Measurements from ENCODE around the gene SLC35F1. TPM values are rescaled to one million over a fixed set of nuclear protein-coding genes. Genes with fewer than 3 reads are reported as not detected.

The SLC35F1 gene
- total RNA-seq, 1 donor from 2014 or later, result not detected

GRCh38 chr6:118309337-118310093 lies 402.5 kb downstream of the SLC35F1 start:
- DNase-seq (ENCODE audit: low read depth in 2 of 2), result no peak

- DNase-seq (ENCODE audit: low read depth in 2 of 2), result no peak
Observed at GRCh38 chr6:118313208-118313607, 406.1 kb downstream of the SLC35F1 start.

- DNase-seq (ENCODE audit: low read depth in 2 of 2), result no peak
Observed at GRCh38 chr6:118313762-118314161, 406.7 kb downstream of the SLC35F1 start.

GRCh38 chr6:118316796-118317384 lies 409.8 kb downstream of the SLC35F1 start:
- DNase-seq (ENCODE audit: low read depth in 2 of 2), result no peak

- DNase-seq (ENCODE audit: low read depth in 2 of 2), result no peak
Observed at GRCh38 chr6:118317581-118318563, 410.8 kb downstream of the SLC35F1 start.

GRCh38 chr6:118318648-118319047 lies 411.6 kb downstream of the SLC35F1 start:
- no peak for DNase-seq (ENCODE audit: low read depth in 2 of 2)

- DNase-seq (ENCODE audit: low read depth in 2 of 2), result no peak
Observed at GRCh38 chr6:118319416-118319815, 412.4 kb downstream of the SLC35F1 start.

GRCh38 chr6:118319894-118320649 lies 413.0 kb downstream of the SLC35F1 start:
- DNase-seq (ENCODE audit: low read depth in 2 of 2), result no peak

GRCh38 chr6:118320652-118321051 lies 413.6 kb downstream of the SLC35F1 start:
- peak in 1 of 2 donors; percentile 7 for DNase-seq (ENCODE audit: low read depth in 2 of 2)

- DNase-seq (ENCODE audit: low read depth in 2 of 2), result no peak
Observed at GRCh38 chr6:118324116-118324515, 417.1 kb downstream of the SLC35F1 start.

GRCh38 chr6:118325220-118325860 lies 418.3 kb downstream of the SLC35F1 start:
- no peak for DNase-seq (ENCODE audit: low read depth in 2 of 2)

GRCh38 chr6:118326712-118327111 lies 419.6 kb downstream of the SLC35F1 start:
- no peak for DNase-seq (ENCODE audit: low read depth in 2 of 2)

- DNase-seq (ENCODE audit: low read depth in 2 of 2), result no peak
Observed at GRCh38 chr6:118327237-118327636, 420.2 kb downstream of the SLC35F1 start.

- no peak for DNase-seq (ENCODE audit: low read depth in 2 of 2)
Observed at GRCh38 chr6:118333772-118334171, 426.7 kb downstream of the SLC35F1 start.

- no peak for DNase-seq (ENCODE audit: low read depth in 2 of 2)
Observed at GRCh38 chr6:118334634-118335033, 427.6 kb downstream of the SLC35F1 start.

GRCh38 chr6:118335325-118335816 lies 428.3 kb downstream of the SLC35F1 start:
- no peak for DNase-seq (ENCODE audit: low read depth in 2 of 2)

GRCh38 chr6:118344014-118344670 lies 437.1 kb downstream of the SLC35F1 start:
- DNase-seq (ENCODE audit: low read depth in 2 of 2), result no peak

- DNase-seq (ENCODE audit: low read depth in 2 of 2), result no peak
Observed at GRCh38 chr6:118350881-118351430, 443.9 kb downstream of the SLC35F1 start.

GRCh38 chr6:118353564-118353963 lies 446.5 kb downstream of the SLC35F1 start:
- no peak for DNase-seq (ENCODE audit: low read depth in 2 of 2)

GRCh38 chr6:118354641-118355040 lies 447.6 kb downstream of the SLC35F1 start:
- DNase-seq (ENCODE audit: low read depth in 2 of 2), result no peak
